ENCODE measurements around the gene IFNAR2.

The IFNAR2 gene

DNA sequence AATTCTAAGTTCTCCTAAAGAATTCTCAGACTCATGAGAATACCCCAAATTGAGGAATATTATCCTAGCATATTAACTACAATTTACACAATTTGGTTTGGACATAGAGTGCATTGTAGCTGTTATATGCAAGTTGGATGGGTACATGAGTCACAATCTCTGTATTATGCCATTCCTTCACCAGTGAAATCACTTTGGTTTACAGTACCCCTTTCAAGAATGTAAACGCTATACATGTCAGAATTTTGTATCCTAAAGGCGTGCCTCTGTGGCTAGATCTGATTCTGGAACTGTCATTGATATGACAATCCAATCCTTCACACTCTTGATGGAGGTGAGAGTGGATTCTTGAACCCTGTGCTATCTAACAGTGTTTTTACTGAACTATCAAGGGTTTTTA lies 29.7 kb downstream of the IFNAR2 start:
- FAIRE-seq (no peak), DNase-seq (ENCODE audit: insufficient read length, low spot score) (no peak)
- no peak for TF ChIP-seq POLR2A (IDR thresholded peaks at IDR 0.05; ENCODE audit: low read depth, low read length)

DNA sequence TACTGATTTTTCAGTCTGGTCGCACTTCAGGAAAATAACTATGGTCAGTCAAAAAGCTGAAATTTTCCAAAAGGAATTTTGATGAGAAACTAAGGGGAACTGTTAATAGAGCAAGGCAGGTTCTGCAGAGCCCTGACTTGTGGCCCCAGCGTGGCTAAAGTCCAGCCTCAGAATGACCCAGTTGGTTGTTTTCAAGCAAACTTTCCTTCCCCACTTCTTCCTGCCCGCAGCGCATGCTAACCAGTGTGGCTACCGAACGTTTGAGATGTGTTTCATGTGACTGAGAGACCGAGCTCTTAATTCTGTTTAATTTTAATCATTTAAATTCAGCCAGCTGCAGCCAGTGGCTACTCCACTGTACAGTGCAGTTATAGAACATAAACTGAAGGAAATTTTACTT lies 30.3 kb downstream of the IFNAR2 start:
- no peak for TF ChIP-seq POLR2A (IDR thresholded peaks at IDR 0.05; ENCODE audit: low read depth, low read length)
- FAIRE-seq, result no peak
- no peak for DNase-seq (ENCODE audit: insufficient read length, low spot score)

DNA sequence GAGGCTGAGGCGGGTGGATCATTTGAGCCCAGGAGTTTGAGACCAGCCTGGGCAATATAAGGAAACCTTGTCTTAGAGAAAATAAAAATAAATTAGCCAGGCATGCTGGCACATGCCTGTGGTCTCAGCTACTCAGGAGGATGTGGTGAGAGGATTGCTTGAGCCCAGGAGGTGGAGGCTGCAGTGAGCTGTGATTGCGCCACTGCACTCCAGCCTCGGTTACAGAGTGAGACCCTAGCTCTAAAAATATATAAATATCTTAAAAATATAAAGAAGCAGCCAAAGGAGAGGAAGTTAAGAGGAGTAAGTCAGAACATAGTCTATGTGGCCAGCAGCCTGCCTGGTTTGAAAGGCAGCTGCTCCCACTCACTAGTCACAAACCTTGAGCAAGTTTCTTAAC lies 31.9 kb downstream of the IFNAR2 start:
- no peak for TF ChIP-seq POLR2A (IDR thresholded peaks at IDR 0.05; ENCODE audit: low read depth, low read length)
- DNase-seq (ENCODE audit: insufficient read length, low spot score) (no peak), FAIRE-seq (no peak)

DNA sequence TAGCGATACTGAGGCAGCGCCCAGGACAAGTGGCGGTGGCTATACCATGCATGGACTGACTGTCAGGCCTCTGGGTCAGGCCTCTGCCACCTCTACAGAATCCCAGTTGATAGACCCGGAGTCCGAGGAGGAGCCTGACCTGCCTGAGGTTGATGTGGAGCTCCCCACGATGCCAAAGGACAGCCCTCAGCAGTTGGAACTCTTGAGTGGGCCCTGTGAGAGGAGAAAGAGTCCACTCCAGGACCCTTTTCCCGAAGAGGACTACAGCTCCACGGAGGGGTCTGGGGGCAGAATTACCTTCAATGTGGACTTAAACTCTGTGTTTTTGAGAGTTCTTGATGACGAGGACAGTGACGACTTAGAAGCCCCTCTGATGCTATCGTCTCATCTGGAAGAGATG lies 33.2 kb downstream of the IFNAR2 start:
- TF ChIP-seq POLR2A (IDR thresholded peaks at IDR 0.05; ENCODE audit: low read depth, low read length), result no peak
- DNase-seq (ENCODE audit: insufficient read length, low spot score) (no peak), FAIRE-seq (no peak)

GRCh38 chr21:33264561-33264960 lies 34.8 kb downstream of the IFNAR2 start:
- FAIRE-seq (no peak), DNase-seq (ENCODE audit: insufficient read length, low spot score) (no peak)
- no peak for TF ChIP-seq POLR2A (IDR thresholded peaks at IDR 0.05; ENCODE audit: low read depth, low read length)

GRCh38 chr21:33265664-33266049 lies 35.9 kb downstream of the IFNAR2 start:
- FAIRE-seq (no peak), DNase-seq (ENCODE audit: insufficient read length, low spot score) (no peak)
- no peak for TF ChIP-seq POLR2A (IDR thresholded peaks at IDR 0.05; ENCODE audit: low read depth, low read length)

DNA sequence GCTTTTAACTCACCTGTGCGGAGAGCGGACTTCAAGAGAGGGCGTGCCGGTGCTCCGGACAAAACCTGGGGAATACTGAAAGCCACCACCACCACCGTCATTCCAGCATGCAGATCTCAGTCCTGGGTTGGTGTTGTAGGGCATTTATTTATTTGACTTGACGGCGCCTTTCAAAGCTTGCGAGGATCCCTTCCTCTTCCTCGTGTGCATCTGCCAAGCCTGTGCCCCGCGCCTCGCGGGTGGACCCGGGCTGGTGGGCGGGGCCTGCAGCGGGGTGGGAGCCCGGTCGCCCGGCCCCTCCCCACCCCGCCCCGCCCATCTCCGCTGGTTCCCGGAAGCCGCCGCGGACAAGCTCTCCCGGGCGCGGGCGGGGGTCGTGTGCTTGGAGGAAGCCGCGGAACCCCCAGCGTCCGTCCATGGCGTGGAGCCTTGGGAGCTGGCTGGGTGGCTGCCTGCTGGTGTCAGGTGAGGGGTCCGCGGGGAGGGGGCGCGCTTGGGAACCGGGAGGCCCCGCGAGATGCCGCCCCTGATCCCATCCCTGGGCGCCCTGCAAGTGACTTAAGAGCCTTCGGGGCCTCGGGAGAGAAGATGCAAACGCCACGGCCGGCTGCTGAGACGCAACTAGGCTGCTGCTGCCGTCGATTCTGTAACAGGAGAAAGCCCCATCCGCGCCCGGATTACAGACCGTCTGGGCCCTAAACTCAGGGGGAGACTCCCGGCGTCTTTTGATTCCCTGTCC lies 36.5 kb downstream of the IFNAR2 start, which contains the start of gene IL10RB:
TSS of gene IL10RB (plus strand) at position 318 of the 739 bp plus-strand sequence. CDS start at position 417, 99 bp downstream.
- peak; percentile 72 for TF ChIP-seq POLR2A (IDR thresholded peaks at IDR 0.05; ENCODE audit: low read depth, low read length)
- FAIRE-seq (no peak), DNase-seq (ENCODE audit: insufficient read length, low spot score) (peak; percentile 91)

GRCh38 chr21:33266789-33267135 lies 37.0 kb downstream of the IFNAR2 start:
- TF ChIP-seq POLR2A (IDR thresholded peaks at IDR 0.05; ENCODE audit: low read depth, low read length), result 0 out of 2 replicates have a peak, but pooled peaks have one; percentile 7
- peak; percentile 33 for DNase-seq (ENCODE audit: insufficient read length, low spot score)
- no peak for FAIRE-seq

- FAIRE-seq, result no peak
- DNase-seq (ENCODE audit: insufficient read length, low spot score), result no peak
- no peak for TF ChIP-seq POLR2A (IDR thresholded peaks at IDR 0.05; ENCODE audit: low read depth, low read length)
These were observed 37.5 kb downstream of the IFNAR2 start for GRCh38 chr21:33267250-33267649.

DNA sequence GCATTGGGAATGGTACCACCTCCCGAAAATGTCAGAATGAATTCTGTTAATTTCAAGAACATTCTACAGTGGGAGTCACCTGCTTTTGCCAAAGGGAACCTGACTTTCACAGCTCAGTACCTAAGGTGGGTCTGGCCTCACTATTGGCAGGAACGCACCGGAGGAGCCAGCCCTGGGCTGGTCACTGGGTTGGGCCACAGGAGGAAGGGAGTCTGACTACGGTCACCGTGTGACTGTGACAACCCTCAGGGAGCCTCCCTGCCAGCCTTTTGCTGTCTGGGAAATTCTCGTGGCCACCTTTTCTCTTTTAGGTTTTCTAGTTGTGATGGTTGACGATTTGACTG lies 38.6 kb downstream of the IFNAR2 start:
- no peak for TF ChIP-seq POLR2A (IDR thresholded peaks at IDR 0.05; ENCODE audit: low read depth, low read length)
- DNase-seq (ENCODE audit: insufficient read length, low spot score) (no peak), FAIRE-seq (no peak)

- DNase-seq (ENCODE audit: insufficient read length, low spot score), result no peak
- no peak for TF ChIP-seq POLR2A (IDR thresholded peaks at IDR 0.05; ENCODE audit: low read depth, low read length)
- no peak for FAIRE-seq
These were observed 39.2 kb downstream of the IFNAR2 start for GRCh38 chr21:33268737-33269441.

- FAIRE-seq, result no peak
- no peak for TF ChIP-seq POLR2A (IDR thresholded peaks at IDR 0.05; ENCODE audit: low read depth, low read length)
These were observed 41.2 kb downstream of the IFNAR2 start for GRCh38 chr21:33270986-33271385.

DNA sequence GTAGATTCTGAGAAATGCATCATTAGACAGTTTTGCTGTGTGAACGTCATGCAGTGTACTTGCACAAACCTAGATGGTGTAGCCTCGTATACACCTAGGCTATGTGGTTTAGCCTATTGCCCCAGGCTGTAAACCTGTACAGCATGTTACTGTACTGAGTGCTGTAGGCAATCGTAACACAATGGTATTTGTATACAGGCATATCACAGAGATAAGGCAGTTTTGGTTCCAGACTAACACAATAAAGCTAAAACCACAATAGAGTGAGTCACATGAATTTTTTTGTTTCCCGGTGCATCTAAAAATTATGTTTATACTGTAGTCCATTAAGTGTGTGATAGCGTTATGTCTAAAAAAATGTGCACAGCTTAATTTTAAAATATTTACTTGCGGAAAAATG lies 43.3 kb downstream of the IFNAR2 start:
- DNase-seq (ENCODE audit: insufficient read length, low spot score) (no peak), FAIRE-seq (no peak)
- no peak for TF ChIP-seq POLR2A (IDR thresholded peaks at IDR 0.05; ENCODE audit: low read depth, low read length)

More at GRCh38 chr21:33270986-33271385, 41.2 kb downstream of the IFNAR2 start:
- no peak for DNase-seq (ENCODE audit: insufficient read length, low spot score)

- no peak for TF ChIP-seq POLR2A (IDR thresholded peaks at IDR 0.05; ENCODE audit: low read depth, low read length)
- FAIRE-seq (no peak), DNase-seq (ENCODE audit: insufficient read length, low spot score) (no peak)
These were observed 49.0 kb downstream of the IFNAR2 start for GRCh38 chr21:33278721-33279120.

GRCh38 chr21:33279330-33279820 lies 49.6 kb downstream of the IFNAR2 start:
- DNase-seq (ENCODE audit: insufficient read length, low spot score) (no peak), FAIRE-seq (no peak)
- no peak for TF ChIP-seq POLR2A (IDR thresholded peaks at IDR 0.05; ENCODE audit: low read depth, low read length)
